Endothelial cell of umbilical vein (primary cell): ENCODE measurements around the gene EXOSC6. TPM values are rescaled to one million over a fixed set of nuclear protein-coding genes. Genes with fewer than 3 reads are reported as not detected.

Experiments
- BruUV-seq: library from RNA; stranded (reverse); fragments of 400-500 nt; replicated peaks from 2 replicates; lab custom pipeline; 2021; lab: Mats Ljungman, UMichigan
- CTCF ChIA-PET: fragments of 300-600, 350-600 bp; sonication (Branson Sonifier 250); formaldehyde crosslinking; loops from one replicate; lab custom pipeline; 2021; ENCODE audit warnings: antibody characterized with exemption, inconsistent platforms; lab: Charles Lee
- POLR2A ChIA-PET: fragments of 300-600, 350-600 bp; sonication (Branson Sonifier 250); formaldehyde crosslinking; loops from one replicate; lab custom pipeline; 2021; ENCODE audit warnings: antibody characterized with exemption, inconsistent platforms; lab: Charles Lee
- DNase-seq: peaks from one replicate; pipeline ENCODE4 v3.0.0-alpha.2; 2011; ENCODE audit warnings: low read depth, low spot score
- FAIRE-seq: peaks from 2 replicates; lab custom pipeline; 2011; peaks lifted over from hg19 to GRCh38; lab: Jason Lieb, UNC
- H2AFZ ChIP-seq: 2 replicates; pipeline ENCODE4 v1.6.0; 2012; ENCODE audit warnings: low read depth, low read length, control low read depth, inconsistent platforms
- H3K27ac ChIP-seq: 2 replicates; pipeline ENCODE4 v1.5.1; 2011; ENCODE audit warnings: low read depth, mild to moderate bottlenecking, control low read depth, low read length, moderate library complexity; ENCODE audit not compliant: insufficient read depth
- H3K27me3 ChIP-seq, 2 experiments: 2 replicates each; pipeline versions ENCODE4 v1.6.0 to v1.6.1; 2011; ENCODE audit warnings: low read length in 2 of 2, mixed read lengths in 1 of 2; ENCODE audit not compliant: control insufficient read depth in 2 of 2, insufficient read depth in 2 of 2
- H3K36me3 ChIP-seq, 2 experiments: 2 replicates in 1 of 2; 3 replicates in 1 of 2; pipeline ENCODE4 v1.5.1; 2011; ENCODE audit warnings: low read length in 2 of 2, mild to moderate bottlenecking in 1 of 2, moderate library complexity in 1 of 2; ENCODE audit not compliant: control insufficient read depth in 2 of 2, insufficient read depth in 2 of 2; ENCODE audit errors: extremely low read depth in 1 of 2
- H3K4me1 ChIP-seq: 3 replicates; pipeline ENCODE4 v1.5.1; 2011; ENCODE audit warnings: mild to moderate bottlenecking, low read length; ENCODE audit not compliant: control insufficient read depth, insufficient read depth; ENCODE audit errors: extremely low read depth
- H3K4me2 ChIP-seq: 2 replicates; pipeline ENCODE4 v1.6.1; 2011; ENCODE audit warnings: low read length, control low read depth, mixed read lengths; ENCODE audit not compliant: insufficient read depth
- H3K4me3 ChIP-seq, 3 experiments: fragments of 200-600 bp in 1 of 3; sonication (generic), shearing (Covaris generic) in 1 of 3; replicated peaks in 1 of 3; 2 replicates each; pipeline ENCODE4 v1.5.1; 2011 to 2016; ENCODE audit warnings: control low read depth in 3 of 3, low read length in 3 of 3, mild to moderate bottlenecking in 2 of 3, inconsistent platforms in 1 of 3, low read depth in 1 of 3, moderate library complexity in 1 of 3; ENCODE audit not compliant: insufficient read depth in 1 of 3
- H3K79me2 ChIP-seq: 2 replicates; pipeline ENCODE4 v1.6.0; 2012; ENCODE audit warnings: low read length, inconsistent platforms; ENCODE audit not compliant: control insufficient read depth, insufficient read depth
- H3K9ac ChIP-seq: replicated peaks from 2 replicates; pipeline ENCODE3; 2011; ENCODE audit warnings: low read length, control low read depth; ENCODE audit not compliant: insufficient read depth; ENCODE audit errors: extremely low read depth
- H3K9me1 ChIP-seq: replicated peaks from 3 replicates; pipeline ENCODE4 v1.6.0; 2011; ENCODE audit warnings: mild to moderate bottlenecking, low read length; ENCODE audit not compliant: control insufficient read depth, insufficient read depth; ENCODE audit errors: extremely low read depth
- H3K9me3 ChIP-seq: replicated peaks from 2 replicates; pipeline ENCODE4 v1.5.1; 2012; ENCODE audit warnings: low read length, inconsistent platforms; ENCODE audit not compliant: control insufficient read depth, insufficient read depth
- H4K20me1 ChIP-seq: replicated peaks from 2 replicates; pipeline ENCODE3; 2011; ENCODE audit warnings: mild to moderate bottlenecking, low read length; ENCODE audit not compliant: control insufficient read depth, insufficient read depth; ENCODE audit errors: extremely low read depth
- EZH2 ChIP-seq: IDR thresholded peaks from 2 replicates; pipeline ENCODE4 v1.6.1; 2012; ENCODE audit warnings: borderline replicate concordance, low read depth, mild to moderate bottlenecking, moderate library complexity, low read length, inconsistent platforms; ENCODE audit not compliant: severe bottlenecking
- FOS ChIP-seq: IDR thresholded peaks from 2 replicates; pipeline ENCODE4 v1.6.1; 2011; ENCODE audit warnings: mild to moderate bottlenecking, low read length, moderate library complexity, borderline replicate concordance; ENCODE audit not compliant: insufficient read depth
- GATA2 ChIP-seq: IDR thresholded peaks from 2 replicates; pipeline ENCODE4 v1.7.0; 2011; ENCODE audit warnings: low read depth, mild to moderate bottlenecking, moderate library complexity, mixed read lengths, low read length; ENCODE audit not compliant: insufficient read length, insufficient read depth
- JUN ChIP-seq: IDR thresholded peaks from 2 replicates; pipeline ENCODE4 v1.6.1; 2011; ENCODE audit warnings: borderline replicate concordance, low read depth; ENCODE audit not compliant: insufficient read length, insufficient read depth
- MYC ChIP-seq: IDR thresholded peaks from one replicate; pipeline ENCODE4 v1.6.1; 2011; ENCODE audit warnings: mild to moderate bottlenecking, low read depth, low read length
- POLR2A ChIP-seq: IDR thresholded peaks from 2 replicates; pipeline ENCODE4 v1.6.1; 2012; ENCODE audit warnings: low read depth, mild to moderate bottlenecking, control low read depth, low read length
- POLR2AphosphoS5 ChIP-seq: IDR thresholded peaks from 2 replicates; pipeline ENCODE4 v1.6.1; 2012; ENCODE audit warnings: low read depth, mild to moderate bottlenecking, control low read depth, low read length, moderate library complexity; ENCODE audit not compliant: insufficient read depth
- dilution Hi-C: fragments of 300-500 bp; cut with MboI; formaldehyde crosslinking; loops from one replicate; pipeline ENCODE4 v1.15.0; 2019; ENCODE audit warnings: low sequenced_read_pairs; ENCODE audit not compliant: extremely low pct_ligation_motif_present
- intact Hi-C: fragments of 100-400 bp; cut with micrococcal nuclease; formaldehyde crosslinking; loops from one replicate; pipeline ENCODE4 v1.10.0; 2022
- polyA plus RNA-seq, 4 experiments: library from polyadenylated mRNA; depleted of rRNA in 3 of 4; stranded (reverse) in 3 of 4; unstranded in 1 of 4; fragments of >200 nt; gene quantifications; 2 replicates each; pipeline versions ENCODE4 v1.2.1 to v1.2.3, GENCODE V29; 2011 to 2012; ENCODE audit warnings: missing spikeins in 1 of 4
- total RNA-seq: library from RNA; stranded (reverse); gene quantifications from 2 replicates; pipeline ENCODE4 v1.2.3, GENCODE V29; 2021
- TF ChIP-seq, protein P1 (sequence below): IDR thresholded peaks from 2 replicates; pipeline ENCODE4 v1.6.1; 2011; ENCODE audit not compliant: insufficient read depth, insufficient read length
- TF ChIP-seq, protein P2 (sequence below), 2 donors: IDR thresholded peaks; 1 replicate in 1 of 2; 2 replicates in 1 of 2; pipeline ENCODE4 v1.5.1; 2011; ENCODE audit warnings: low read length in 2 of 2, mild to moderate bottlenecking in 2 of 2, moderate library complexity in 2 of 2, control low read depth in 1 of 2, inconsistent platforms in 1 of 2, low read depth in 1 of 2; ENCODE audit not compliant: insufficient read depth in 1 of 2; ENCODE audit errors: extremely low read depth in 1 of 2

Gene EXOSC6
- total and polyA plus RNA-seq, 2 donors (not counting 3 experiments of a cell fraction or from before 2014, with no cell fraction given) = 12.6 to 29.2 TPM

DNA sequence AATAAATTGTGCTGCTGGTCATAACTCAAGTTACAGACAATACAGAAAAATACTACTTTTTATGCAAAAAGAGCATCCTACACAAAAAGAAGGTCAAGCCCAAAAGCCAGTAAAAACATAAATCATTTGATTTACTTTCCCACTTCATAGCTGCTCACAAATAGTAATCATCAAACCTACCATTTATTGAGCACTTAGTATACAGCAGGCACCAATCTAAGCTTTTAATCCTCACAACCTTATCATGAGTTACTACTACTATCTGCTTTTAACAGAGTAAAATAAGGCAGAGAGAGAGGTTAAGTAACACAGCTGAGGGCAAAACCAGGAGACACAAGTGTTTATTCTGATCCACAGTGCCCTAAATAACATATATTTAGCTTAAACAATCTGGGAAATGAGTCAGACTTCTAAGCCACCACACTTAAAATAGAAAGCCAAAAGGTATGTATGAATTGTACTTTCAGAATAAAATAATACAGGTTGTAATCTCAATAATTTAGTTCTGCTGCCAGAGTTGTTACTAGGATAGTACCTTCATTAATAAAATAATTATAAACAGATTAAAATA is 39.3 kb upstream of the EXOSC6 start:
- CTCF ChIA-PET = no interaction called here
- H3K36me3 ChIP-seq = no peaks in the 10 kb centered on the region
- peaks cover 4% of the 10 kb centered on the region for H3K4me1 ChIP-seq
- dilution Hi-C loops = no loop called here
- no peak overlapping the region for H3K4me2 ChIP-seq
- no peaks in the 10 kb centered on the region for H4K20me1 ChIP-seq
- H3K79me2 ChIP-seq = peaks cover 27% of the 10 kb centered on the region
- no peaks in the 10 kb centered on the region for H3K27me3 ChIP-seq
- H3K9ac ChIP-seq = no peak overlapping the region
- DNase-seq (no peak), FAIRE-seq (no peak)
- H3K4me3 ChIP-seq = no peak overlapping the region
- H3K27ac ChIP-seq = no peak overlapping the region
- peak overlapping the region; percentile 3 for H2AFZ ChIP-seq
- no peaks in the 10 kb centered on the region for H3K9me1 ChIP-seq
- no peak for TF ChIP-seq EZH2
- TF ChIP-seq, protein P1, sequence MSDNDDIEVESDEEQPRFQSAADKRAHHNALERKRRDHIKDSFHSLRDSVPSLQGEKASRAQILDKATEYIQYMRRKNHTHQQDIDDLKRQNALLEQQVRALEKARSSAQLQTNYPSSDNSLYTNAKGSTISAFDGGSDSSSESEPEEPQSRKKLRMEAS = no peak
- no peak for TF ChIP-seq JUN
- no peak for TF ChIP-seq GATA2
- TF ChIP-seq FOS = no peak
- no peak for TF ChIP-seq POLR2AphosphoS5
- no peak for TF ChIP-seq POLR2A
- TF ChIP-seq, protein P2, sequence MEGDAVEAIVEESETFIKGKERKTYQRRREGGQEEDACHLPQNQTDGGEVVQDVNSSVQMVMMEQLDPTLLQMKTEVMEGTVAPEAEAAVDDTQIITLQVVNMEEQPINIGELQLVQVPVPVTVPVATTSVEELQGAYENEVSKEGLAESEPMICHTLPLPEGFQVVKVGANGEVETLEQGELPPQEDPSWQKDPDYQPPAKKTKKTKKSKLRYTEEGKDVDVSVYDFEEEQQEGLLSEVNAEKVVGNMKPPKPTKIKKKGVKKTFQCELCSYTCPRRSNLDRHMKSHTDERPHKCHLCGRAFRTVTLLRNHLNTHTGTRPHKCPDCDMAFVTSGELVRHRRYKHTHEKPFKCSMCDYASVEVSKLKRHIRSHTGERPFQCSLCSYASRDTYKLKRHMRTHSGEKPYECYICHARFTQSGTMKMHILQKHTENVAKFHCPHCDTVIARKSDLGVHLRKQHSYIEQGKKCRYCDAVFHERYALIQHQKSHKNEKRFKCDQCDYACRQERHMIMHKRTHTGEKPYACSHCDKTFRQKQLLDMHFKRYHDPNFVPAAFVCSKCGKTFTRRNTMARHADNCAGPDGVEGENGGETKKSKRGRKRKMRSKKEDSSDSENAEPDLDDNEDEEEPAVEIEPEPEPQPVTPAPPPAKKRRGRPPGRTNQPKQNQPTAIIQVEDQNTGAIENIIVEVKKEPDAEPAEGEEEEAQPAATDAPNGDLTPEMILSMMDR (IDR thresholded peaks at IDR 0.05; ENCODE audit: extremely low read depth in 1 of 2, insufficient read depth in 1 of 2, low read depth in 1 of 2, low read length in 2 of 2) = no peak
- no peak for TF ChIP-seq MYC
- BruUV-seq = no TSS peak
- intact Hi-C loops = no loop called here
- H3K9me3 ChIP-seq = no peaks in the 10 kb centered on the region
- POLR2A ChIA-PET = no interaction called here
